Cardiac fibroblast (primary cell): Measurements from ENCODE around the gene TBC1D30.

ENCODE experiments used
- DNase-seq, 2 donors: peaks; one replicate each; pipeline versions ENCODE4 v3.0.0 to v3.0.0-alpha.2; 2010; ENCODE audit warnings: low read depth in 2 of 2
- H3K4me3 ChIP-seq, 2 donors: replicated peaks in 1 of 2; 1 replicate in 1 of 2; 2 replicates in 1 of 2; pipeline ENCODE4 v1.5.1; 2011; ENCODE audit warnings: low read depth in 2 of 2, low read length in 2 of 2, mild to moderate bottlenecking in 2 of 2, moderate library complexity in 1 of 2
- TF ChIP-seq, protein P1 (sequence below): IDR thresholded peaks from one replicate; pipeline ENCODE4 v1.5.1; 2011; ENCODE audit warnings: low read depth, mild to moderate bottlenecking, low read length, inconsistent platforms

TBC1D30 gene

GRCh38 chr12:64890873-64891468 lies 66.5 kb downstream of the TBC1D30 start:
- peak; percentile 74 to 81 for DNase-seq
- TF ChIP-seq, protein P1, sequence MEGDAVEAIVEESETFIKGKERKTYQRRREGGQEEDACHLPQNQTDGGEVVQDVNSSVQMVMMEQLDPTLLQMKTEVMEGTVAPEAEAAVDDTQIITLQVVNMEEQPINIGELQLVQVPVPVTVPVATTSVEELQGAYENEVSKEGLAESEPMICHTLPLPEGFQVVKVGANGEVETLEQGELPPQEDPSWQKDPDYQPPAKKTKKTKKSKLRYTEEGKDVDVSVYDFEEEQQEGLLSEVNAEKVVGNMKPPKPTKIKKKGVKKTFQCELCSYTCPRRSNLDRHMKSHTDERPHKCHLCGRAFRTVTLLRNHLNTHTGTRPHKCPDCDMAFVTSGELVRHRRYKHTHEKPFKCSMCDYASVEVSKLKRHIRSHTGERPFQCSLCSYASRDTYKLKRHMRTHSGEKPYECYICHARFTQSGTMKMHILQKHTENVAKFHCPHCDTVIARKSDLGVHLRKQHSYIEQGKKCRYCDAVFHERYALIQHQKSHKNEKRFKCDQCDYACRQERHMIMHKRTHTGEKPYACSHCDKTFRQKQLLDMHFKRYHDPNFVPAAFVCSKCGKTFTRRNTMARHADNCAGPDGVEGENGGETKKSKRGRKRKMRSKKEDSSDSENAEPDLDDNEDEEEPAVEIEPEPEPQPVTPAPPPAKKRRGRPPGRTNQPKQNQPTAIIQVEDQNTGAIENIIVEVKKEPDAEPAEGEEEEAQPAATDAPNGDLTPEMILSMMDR, result peak; percentile 50
- H3K4me3 ChIP-seq, result no peak overlapping the region

DNA sequence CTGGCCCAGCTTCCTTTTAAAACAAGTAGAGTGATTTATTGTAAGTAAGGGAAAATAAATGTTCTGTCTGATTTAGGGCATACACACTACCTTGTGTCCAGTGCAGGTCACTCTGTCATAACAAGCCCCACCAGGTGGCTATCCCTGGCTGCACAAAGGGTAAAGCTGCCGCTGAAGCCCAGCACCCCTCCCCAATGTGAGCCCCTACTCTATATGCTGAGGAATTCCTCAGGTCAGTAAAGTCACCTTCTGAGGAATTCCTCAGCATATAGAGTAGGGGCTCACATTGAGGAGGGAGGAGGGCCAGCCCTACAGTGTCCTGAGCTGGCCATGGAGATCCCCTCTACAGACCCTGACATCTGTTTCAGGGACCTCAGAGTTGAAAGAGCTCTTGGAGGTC lies 67.2 kb downstream of the TBC1D30 start:
- TF ChIP-seq, protein P1, result no peak
- DNase-seq, result no peak
- H3K4me3 ChIP-seq, result no peak overlapping the region

DNA sequence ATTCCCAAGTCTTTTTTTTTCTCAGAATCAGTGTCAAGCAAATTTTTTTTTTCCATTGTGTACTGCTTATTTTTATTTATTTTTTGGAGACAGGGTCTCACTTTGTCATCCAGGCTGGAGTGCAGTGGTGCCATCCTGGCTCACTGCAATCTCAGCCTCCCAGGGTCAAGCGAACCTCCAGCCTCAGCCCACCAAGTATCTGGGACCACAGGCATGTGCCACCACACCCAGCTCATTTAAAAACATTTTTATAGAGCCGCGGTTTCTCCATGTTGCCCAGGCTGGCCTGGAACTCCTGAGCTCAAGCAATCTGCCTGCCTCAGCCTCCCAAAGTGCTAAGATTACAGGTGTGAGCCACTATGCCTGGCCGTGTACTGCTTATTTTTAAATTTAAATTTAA lies 68.1 kb downstream of the TBC1D30 start:
- TF ChIP-seq, protein P1, result no peak
- DNase-seq, result no peak
- H3K4me3 ChIP-seq, result no peak overlapping the region

GRCh38 chr12:64893961-64894360 lies 69.5 kb downstream of the TBC1D30 start:
- peak; percentile 10 to 81 for DNase-seq
- TF ChIP-seq, protein P1, result no peak
- no peak overlapping the region for H3K4me3 ChIP-seq

- TF ChIP-seq, protein P1, result no peak
- peak in 1 of 2 donors; percentile 31 for DNase-seq
- no peak overlapping the region for H3K4me3 ChIP-seq
Observed at GRCh38 chr12:64894827-64895475, 70.5 kb downstream of the TBC1D30 start.

DNA sequence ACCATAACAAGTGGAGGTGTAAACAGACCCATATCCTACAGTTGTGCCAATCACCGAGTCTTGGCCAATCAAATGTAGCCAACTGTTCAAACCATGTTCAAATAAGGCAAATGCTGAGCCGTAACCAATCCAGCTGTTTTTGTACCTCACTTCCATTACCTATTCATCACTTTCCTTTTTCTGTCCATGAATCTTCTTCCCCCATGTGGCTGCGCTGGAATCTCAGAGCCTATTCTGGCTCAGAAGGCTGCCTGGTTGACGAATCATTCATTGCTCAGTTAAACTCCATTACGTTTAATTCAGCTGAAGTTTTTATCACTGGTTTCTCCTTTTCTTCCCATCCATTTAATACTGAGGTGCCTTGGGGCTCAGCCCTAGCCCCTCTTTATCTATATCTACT lies 71.1 kb downstream of the TBC1D30 start:
- TF ChIP-seq, protein P1, result no peak
- no peak overlapping the region for H3K4me3 ChIP-seq
- DNase-seq, result peak in 1 of 2 donors; percentile 60
